SK-N-SH treated with all-trans-retinoic acid at 6 μM for 48 hours (cell line): ENCODE measurements around the gene KMT2B.

Experiments
- ARNTL ChIP-seq: fragments of 450-650 bp; formaldehyde crosslinking; IDR thresholded peaks from 2 replicates; pipeline ENCODE4 v1.5.0; 2020; ENCODE audit warnings: low read depth, mild to moderate bottlenecking, moderate library complexity, borderline replicate concordance
- BACH2 ChIP-seq: fragments of 250-450 bp; sonication (Bioruptor Pico); IDR thresholded peaks from 2 replicates; pipeline ENCODE4 v1.9.0; 2021; ENCODE audit warnings: mild to moderate bottlenecking, borderline replicate concordance
- ESRRG ChIP-seq: fragments of 250-450 bp; sonication (Bioruptor Pico); IDR thresholded peaks from 2 replicates; pipeline ENCODE4 v1.6.1; 2021; ENCODE audit warnings: mild to moderate bottlenecking
- OSR1 ChIP-seq: fragments of 250-450 bp; sonication (Bioruptor Pico); IDR thresholded peaks from 2 replicates; pipeline ENCODE4 v1.8.0; 2022; ENCODE audit warnings: moderate library complexity, mild to moderate bottlenecking, inconsistent platforms
- PPARA ChIP-seq: fragments of 250-450 bp; sonication (Bioruptor Pico); IDR thresholded peaks from 2 replicates; pipeline ENCODE4 v1.5.0; 2020; ENCODE audit warnings: mild to moderate bottlenecking, borderline replicate concordance
- SNAI2 ChIP-seq: fragments of 250-450 bp; sonication (Bioruptor Pico); IDR thresholded peaks from 2 replicates; pipeline ENCODE4 v1.5.0; 2020; ENCODE audit warnings: mild to moderate bottlenecking, moderate library complexity
- TCF4 ChIP-seq: fragments of 250-450 bp; sonication (Bioruptor Pico); IDR thresholded peaks from 2 replicates; pipeline ENCODE4 v1.8.0; 2021; ENCODE audit warnings: mild to moderate bottlenecking, moderate library complexity, borderline replicate concordance
- TOX ChIP-seq: fragments of 250-450 bp; sonication (Bioruptor Pico); IDR thresholded peaks from 2 replicates; pipeline ENCODE4 v1.8.0; 2021; ENCODE audit warnings: mild to moderate bottlenecking, moderate library complexity, borderline replicate concordance
- ZFP3 ChIP-seq: fragments of 250-450 bp; sonication (Bioruptor Pico); IDR thresholded peaks from 2 replicates; pipeline ENCODE4 v1.5.0; 2020; ENCODE audit warnings: mild to moderate bottlenecking, moderate library complexity
- ZFP30 ChIP-seq: fragments of 450-650 bp; formaldehyde crosslinking; IDR thresholded peaks from 2 replicates; pipeline ENCODE4 v1.5.0; 2022; ENCODE audit warnings: mild to moderate bottlenecking, moderate library complexity
- ZNF565 ChIP-seq: fragments of 450-650 bp; formaldehyde crosslinking; conservative IDR thresholded peaks from 2 replicates; pipeline ENCODE4 v1.5.0; 2020; ENCODE audit warnings: low read depth, mild to moderate bottlenecking, moderate library complexity
- TF ChIP-seq, protein P1 (sequence below): fragments of 250-450 bp; sonication (Bioruptor Pico); IDR thresholded peaks from 2 replicates; pipeline ENCODE4 v1.5.1; 2020; ENCODE audit warnings: low read depth, mild to moderate bottlenecking, moderate library complexity

DNA sequence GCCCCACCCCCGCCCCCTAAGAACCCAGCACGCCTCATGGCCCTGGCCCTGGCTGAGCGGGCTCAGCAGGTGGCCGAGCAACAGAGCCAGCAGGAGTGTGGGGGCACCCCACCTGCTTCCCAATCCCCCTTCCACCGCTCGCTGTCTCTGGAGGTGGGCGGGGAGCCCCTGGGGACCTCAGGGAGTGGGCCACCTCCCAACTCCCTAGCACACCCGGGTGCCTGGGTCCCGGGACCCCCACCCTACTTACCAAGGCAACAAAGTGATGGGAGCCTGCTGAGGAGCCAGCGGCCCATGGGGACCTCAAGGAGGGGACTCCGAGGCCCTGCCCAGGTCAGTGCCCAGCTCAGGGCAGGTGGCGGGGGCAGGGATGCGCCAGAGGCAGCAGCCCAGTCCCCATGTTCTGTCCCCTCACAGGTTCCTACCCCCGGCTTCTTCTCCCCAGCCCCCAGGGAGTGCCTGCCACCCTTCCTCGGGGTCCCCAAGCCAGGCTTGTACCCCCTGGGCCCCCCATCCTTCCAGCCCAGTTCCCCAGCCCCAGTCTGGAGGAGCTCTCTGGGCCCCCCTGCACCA lies 69.5 kb downstream of the KMT2B start:
- TF ChIP-seq TCF4 (CRISPR knock-in tag) = no peak
- no peak for TF ChIP-seq ZFP3 (CRISPR knock-in tag)
- TF ChIP-seq SNAI2 (CRISPR knock-in tag) = no peak
- TF ChIP-seq TOX (CRISPR knock-in tag) = no peak
- TF ChIP-seq BACH2 (CRISPR knock-in tag) = no peak
- TF ChIP-seq OSR1 = no peak
- TF ChIP-seq, protein P1, sequence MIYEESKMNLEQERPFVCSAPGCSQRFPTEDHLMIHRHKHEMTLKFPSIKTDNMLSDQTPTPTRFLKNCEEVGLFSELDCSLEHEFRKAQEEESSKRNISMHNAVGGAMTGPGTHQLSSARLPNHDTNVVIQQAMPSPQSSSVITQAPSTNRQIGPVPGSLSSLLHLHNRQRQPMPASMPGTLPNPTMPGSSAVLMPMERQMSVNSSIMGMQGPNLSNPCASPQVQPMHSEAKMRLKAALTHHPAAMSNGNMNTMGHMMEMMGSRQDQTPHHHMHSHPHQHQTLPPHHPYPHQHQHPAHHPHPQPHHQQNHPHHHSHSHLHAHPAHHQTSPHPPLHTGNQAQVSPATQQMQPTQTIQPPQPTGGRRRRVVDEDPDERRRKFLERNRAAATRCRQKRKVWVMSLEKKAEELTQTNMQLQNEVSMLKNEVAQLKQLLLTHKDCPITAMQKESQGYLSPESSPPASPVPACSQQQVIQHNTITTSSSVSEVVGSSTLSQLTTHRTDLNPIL (CRISPR knock-in tag) = no peak
- TF ChIP-seq ZNF565 (CRISPR knock-in tag) = no peak
- TF ChIP-seq ARNTL (CRISPR knock-in tag) = no peak
- no peak for TF ChIP-seq ZFP30 (CRISPR knock-in tag)
- no peak for TF ChIP-seq ESRRG (CRISPR knock-in tag)
- no peak for TF ChIP-seq PPARA (CRISPR knock-in tag)
